Measurements from ENCODE around the gene TGFBR1. TPM values are rescaled to one million over a fixed set of nuclear protein-coding genes. Genes with fewer than 3 reads are reported as not detected.

Gene TGFBR1
- total RNA-seq, 1 experiment from 2014 or later = 17.9 TPM

DNA sequence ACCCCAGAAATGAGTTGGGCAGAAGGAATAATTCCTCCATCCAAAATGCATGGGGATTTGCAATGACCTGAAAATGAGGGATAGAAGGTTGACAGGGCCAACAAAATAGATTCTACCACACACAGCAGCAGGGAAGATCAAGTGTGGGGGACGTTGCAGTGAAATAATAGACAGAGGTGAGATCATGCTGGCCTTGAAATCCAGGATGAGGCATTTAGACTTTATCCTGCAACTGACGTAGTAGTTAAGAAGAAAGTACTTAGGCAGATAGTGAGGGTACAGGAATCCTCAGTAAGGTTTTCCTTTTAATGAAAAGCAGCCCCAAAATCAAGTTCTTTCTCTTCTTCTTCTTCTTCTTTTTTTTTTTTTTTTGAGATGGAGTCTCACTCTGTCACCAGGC is 31.6 kb upstream of the TGFBR1 start:
- no peak for DNase-seq
- H2AFZ ChIP-seq (ENCODE audit: low read length) = no peak overlapping the region
- H3K27ac ChIP-seq (ENCODE audit: low read length) = no peak overlapping the region
- H3K36me3 ChIP-seq (ENCODE audit: insufficient read depth, low read length) = no peaks in the 10 kb centered on the region
- H3K79me2 ChIP-seq (ENCODE audit: low read length) = no peaks in the 10 kb centered on the region
- H3K9ac ChIP-seq (ENCODE audit: low read length) = no peak overlapping the region
- no peaks in the 10 kb centered on the region for H3K9me2 ChIP-seq (replicated peaks; ENCODE audit: insufficient read depth, low read length)
- peaks cover 38% of the 10 kb centered on the region for H3K4me1 ChIP-seq (ENCODE audit: low read length)
- no peak overlapping the region for H3K4me3 ChIP-seq (ENCODE audit: low read length)
- no peaks in the 10 kb centered on the region for H3K9me3 ChIP-seq (ENCODE audit: low read length)
- no peaks in the 10 kb centered on the region for H4K20me1 ChIP-seq (ENCODE audit: insufficient read depth, low read depth, low read length)
- no peaks in the 10 kb centered on the region for H3K27me3 ChIP-seq (ENCODE audit: low read length)
- no peak overlapping the region for H3K4me2 ChIP-seq (ENCODE audit: low read depth, low read length, poor library complexity, severe bottlenecking)

DNA sequence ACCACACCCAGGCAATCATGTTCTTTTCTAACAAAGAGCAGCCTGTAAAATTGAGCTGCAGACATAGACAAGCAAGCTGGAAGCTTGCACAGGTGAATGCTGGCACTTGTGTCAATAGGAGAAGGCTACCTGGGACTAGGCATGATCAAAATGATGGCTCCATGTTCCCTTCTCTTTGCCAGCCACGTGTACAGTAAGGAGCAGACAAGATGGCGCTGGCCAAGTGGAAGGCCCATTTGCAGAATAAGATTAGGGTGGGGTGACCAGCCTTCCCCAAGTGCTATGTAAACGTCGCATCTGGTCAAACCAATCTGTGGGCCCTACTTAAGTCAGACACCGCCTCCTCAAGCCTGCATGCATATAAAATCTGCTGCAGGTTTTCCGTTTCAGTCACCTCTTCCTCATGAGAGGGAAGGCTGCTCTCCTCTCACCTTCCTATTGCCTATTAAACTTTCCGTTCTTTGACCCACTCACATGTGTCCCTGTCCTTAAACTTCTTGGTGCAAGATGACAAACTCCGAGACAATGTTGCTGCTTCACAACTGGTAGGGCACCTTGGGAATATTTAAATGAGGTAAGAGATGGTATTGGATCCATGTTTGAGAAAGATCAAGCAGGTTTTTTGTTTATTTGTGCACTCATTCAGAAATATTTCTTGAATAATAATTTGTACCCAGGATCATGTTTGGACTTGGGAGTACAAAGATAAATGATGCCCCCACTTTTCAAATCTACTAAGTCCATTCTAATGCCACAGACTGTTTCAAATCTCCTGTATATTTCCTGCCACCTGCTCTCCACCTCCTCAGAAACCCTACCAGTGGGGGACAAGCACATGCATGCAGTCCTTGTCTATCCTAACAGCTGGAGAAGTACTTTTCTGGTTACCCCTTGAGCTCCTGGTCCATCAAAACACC is 30.7 kb upstream of the TGFBR1 start:
- Histone ChIP-seq H3K4me3 (ENCODE audit: low read length) (no peak overlapping the region), H3K27me3 (ENCODE audit: low read length) (no peaks in the 10 kb centered on the region), H3K9me3 (ENCODE audit: low read length) (no peaks in the 10 kb centered on the region), H3K36me3 (ENCODE audit: insufficient read depth, low read length) (no peaks in the 10 kb centered on the region), H3K27ac (ENCODE audit: low read length) (no peak overlapping the region), H4K20me1 (ENCODE audit: insufficient read depth, low read depth, low read length) (no peaks in the 10 kb centered on the region), H3K9me2 (replicated peaks; ENCODE audit: insufficient read depth, low read length) (no peaks in the 10 kb centered on the region), H3K4me2 (ENCODE audit: low read depth, low read length, poor library complexity, severe bottlenecking) (no peak overlapping the region), H3K4me1 (ENCODE audit: low read length) (peaks cover 34% of the 10 kb centered on the region), H3K79me2 (ENCODE audit: low read length) (no peaks in the 10 kb centered on the region), H2AFZ (ENCODE audit: low read length) (no peak overlapping the region), H3K9ac (ENCODE audit: low read length) (no peak overlapping the region)
- no peak for DNase-seq

DNA sequence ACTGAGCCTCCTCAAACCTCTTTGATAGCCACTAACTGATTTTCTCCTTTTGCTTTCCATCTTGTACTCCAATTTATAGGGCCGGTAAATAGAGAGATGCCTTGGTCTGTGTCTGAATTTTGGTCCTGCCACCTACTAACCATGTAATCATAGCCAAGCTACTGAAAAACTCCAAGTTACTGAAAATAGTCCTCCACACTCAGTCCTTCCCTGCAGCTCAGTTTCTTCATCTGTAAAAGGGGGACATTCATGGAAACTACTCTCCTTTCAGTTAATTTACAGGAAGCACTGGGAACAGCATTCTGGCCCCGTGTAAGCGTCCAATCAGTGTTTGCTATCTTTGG is 30.0 kb upstream of the TGFBR1 start:
- Histone ChIP-seq H3K4me3 (ENCODE audit: low read length) (no peak overlapping the region), H3K4me1 (ENCODE audit: low read length) (peaks cover 28% of the 10 kb centered on the region), H3K9ac (ENCODE audit: low read length) (no peak overlapping the region), H3K79me2 (ENCODE audit: low read length) (no peaks in the 10 kb centered on the region), H2AFZ (ENCODE audit: low read length) (no peak overlapping the region), H4K20me1 (ENCODE audit: insufficient read depth, low read depth, low read length) (no peaks in the 10 kb centered on the region), H3K27ac (ENCODE audit: low read length) (no peak overlapping the region), H3K9me3 (ENCODE audit: low read length) (no peaks in the 10 kb centered on the region), H3K4me2 (ENCODE audit: low read depth, low read length, poor library complexity, severe bottlenecking) (no peak overlapping the region), H3K36me3 (ENCODE audit: insufficient read depth, low read length) (no peaks in the 10 kb centered on the region), H3K27me3 (ENCODE audit: low read length) (no peaks in the 10 kb centered on the region), H3K9me2 (replicated peaks; ENCODE audit: insufficient read depth, low read length) (no peaks in the 10 kb centered on the region)
- no peak for DNase-seq

DNA sequence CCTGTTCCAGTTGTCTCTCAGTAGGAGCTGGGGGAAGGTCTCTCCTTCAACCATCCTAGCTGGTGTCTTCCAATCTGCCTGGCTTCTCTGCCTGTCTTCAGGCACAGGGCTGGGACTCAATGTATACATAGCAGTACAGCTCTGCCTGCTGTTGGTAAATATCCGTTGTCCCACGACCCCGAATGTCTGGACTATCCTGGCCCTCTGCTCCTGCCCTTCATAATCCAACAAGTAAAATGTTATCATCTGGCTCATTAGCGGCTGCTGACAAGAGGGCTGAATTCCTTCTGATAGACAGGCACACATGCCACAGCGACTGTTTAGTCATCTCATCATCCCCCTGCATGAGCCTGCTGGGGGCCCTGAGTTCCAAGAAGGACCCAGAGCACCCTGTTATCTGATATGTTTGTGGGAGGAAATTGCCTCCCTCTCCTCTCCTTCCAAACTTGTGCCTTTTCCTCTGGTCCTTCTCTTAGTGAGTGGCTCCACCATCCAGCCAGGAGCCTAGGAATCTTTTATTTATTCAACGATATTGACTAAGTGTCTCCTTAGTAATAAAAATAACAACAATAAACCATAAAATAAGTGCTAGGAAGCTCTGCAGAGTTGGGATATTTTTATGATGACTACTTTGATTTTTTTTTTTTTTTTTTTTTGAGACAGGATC is 29.5 kb upstream of the TGFBR1 start:
- Histone ChIP-seq H3K27me3 (ENCODE audit: low read length) (no peaks in the 10 kb centered on the region), H3K9me2 (replicated peaks; ENCODE audit: insufficient read depth, low read length) (no peaks in the 10 kb centered on the region), H3K79me2 (ENCODE audit: low read length) (no peaks in the 10 kb centered on the region), H3K9me3 (ENCODE audit: low read length) (no peaks in the 10 kb centered on the region), H3K9ac (ENCODE audit: low read length) (no peak overlapping the region), H3K36me3 (ENCODE audit: insufficient read depth, low read length) (no peaks in the 10 kb centered on the region), H3K27ac (ENCODE audit: low read length) (no peak overlapping the region), H3K4me1 (ENCODE audit: low read length) (peaks cover 23% of the 10 kb centered on the region), H3K4me3 (ENCODE audit: low read length) (no peak overlapping the region), H2AFZ (ENCODE audit: low read length) (no peak overlapping the region), H3K4me2 (ENCODE audit: low read depth, low read length, poor library complexity, severe bottlenecking) (no peak overlapping the region), H4K20me1 (ENCODE audit: insufficient read depth, low read depth, low read length) (no peaks in the 10 kb centered on the region)
- DNase-seq = no peak

DNA sequence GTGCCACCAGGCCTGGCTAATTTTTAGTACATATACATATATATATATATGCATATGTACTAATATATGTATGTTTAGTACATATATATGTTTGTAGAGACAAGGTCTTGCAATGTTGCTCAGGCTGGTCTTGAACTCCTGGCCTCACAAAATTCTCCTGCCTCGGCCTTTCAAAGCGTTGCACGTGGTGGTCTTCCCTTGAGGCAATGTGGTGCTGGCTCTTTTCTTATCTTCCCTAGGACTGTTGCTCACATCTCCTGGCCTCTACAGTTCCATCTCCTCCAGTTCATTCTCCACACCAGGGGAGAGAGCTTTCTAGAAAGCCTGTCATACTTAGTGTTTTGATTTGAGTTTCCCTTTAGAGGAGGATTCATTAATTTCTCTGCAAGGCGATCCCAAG is 28.9 kb upstream of the TGFBR1 start:
- Histone ChIP-seq H4K20me1 (ENCODE audit: insufficient read depth, low read depth, low read length) (no peaks in the 10 kb centered on the region), H3K36me3 (ENCODE audit: insufficient read depth, low read length) (no peaks in the 10 kb centered on the region), H3K9me3 (ENCODE audit: low read length) (no peaks in the 10 kb centered on the region), H3K4me2 (ENCODE audit: low read depth, low read length, poor library complexity, severe bottlenecking) (no peak overlapping the region), H3K9ac (ENCODE audit: low read length) (no peak overlapping the region), H2AFZ (ENCODE audit: low read length) (0 out of 2 replicates have a peak overlapping the region, but pooled peaks have one; percentile 91), H3K27me3 (ENCODE audit: low read length) (no peaks in the 10 kb centered on the region), H3K4me3 (ENCODE audit: low read length) (no peak overlapping the region), H3K27ac (ENCODE audit: low read length) (no peak overlapping the region), H3K79me2 (ENCODE audit: low read length) (no peaks in the 10 kb centered on the region), H3K4me1 (ENCODE audit: low read length) (peaks cover 16% of the 10 kb centered on the region), H3K9me2 (replicated peaks; ENCODE audit: insufficient read depth, low read length) (no peaks in the 10 kb centered on the region)
- DNase-seq = no peak

DNA sequence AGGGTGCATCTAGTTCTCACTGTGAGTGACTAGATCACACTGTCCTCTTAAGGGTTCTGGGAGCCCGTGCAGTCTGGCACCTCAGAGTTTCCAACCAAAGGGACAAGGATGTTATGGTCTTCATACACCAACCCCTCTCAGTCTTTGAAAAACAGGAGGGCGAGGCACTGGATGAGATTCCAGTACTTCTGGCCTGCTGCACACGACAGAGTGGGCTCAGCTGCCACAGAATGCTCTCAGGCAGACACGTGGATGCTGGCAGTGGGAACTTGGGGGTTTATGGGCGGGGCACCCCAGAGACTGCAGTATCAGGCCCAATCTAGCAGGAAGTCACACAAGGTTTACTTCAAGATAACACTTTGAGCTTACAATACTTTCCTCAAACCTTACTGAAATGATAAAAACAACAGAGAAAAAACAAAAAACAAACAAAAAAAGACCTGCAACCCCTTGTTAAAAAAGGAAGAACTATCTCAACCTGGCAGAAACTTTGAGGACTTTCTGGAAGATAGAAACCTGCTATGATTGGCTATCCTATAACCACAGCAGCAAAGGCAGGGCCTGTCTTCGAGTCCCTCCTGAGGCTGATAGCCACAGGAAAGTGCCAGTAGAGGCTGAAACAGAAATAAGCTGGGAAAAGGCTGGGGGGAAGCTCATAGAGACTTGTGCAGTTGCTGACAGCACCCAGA is 28.3 kb upstream of the TGFBR1 start:
- Histone ChIP-seq H2AFZ (ENCODE audit: low read length) (peak overlapping the region; percentile 91; the same call in 1 of the 2 replicates), H3K79me2 (ENCODE audit: low read length) (no peaks in the 10 kb centered on the region), H3K27me3 (ENCODE audit: low read length) (no peaks in the 10 kb centered on the region), H3K9me2 (replicated peaks; ENCODE audit: insufficient read depth, low read length) (no peaks in the 10 kb centered on the region), H3K4me3 (ENCODE audit: low read length) (no peak overlapping the region), H3K27ac (ENCODE audit: low read length) (no peak overlapping the region), H3K4me2 (ENCODE audit: low read depth, low read length, poor library complexity, severe bottlenecking) (no peak overlapping the region), H3K36me3 (ENCODE audit: insufficient read depth, low read length) (no peaks in the 10 kb centered on the region), H3K9ac (ENCODE audit: low read length) (no peak overlapping the region), H3K9me3 (ENCODE audit: low read length) (no peaks in the 10 kb centered on the region), H4K20me1 (ENCODE audit: insufficient read depth, low read depth, low read length) (no peaks in the 10 kb centered on the region), H3K4me1 (ENCODE audit: low read length) (peaks cover 11% of the 10 kb centered on the region)
- DNase-seq = no peak

DNA sequence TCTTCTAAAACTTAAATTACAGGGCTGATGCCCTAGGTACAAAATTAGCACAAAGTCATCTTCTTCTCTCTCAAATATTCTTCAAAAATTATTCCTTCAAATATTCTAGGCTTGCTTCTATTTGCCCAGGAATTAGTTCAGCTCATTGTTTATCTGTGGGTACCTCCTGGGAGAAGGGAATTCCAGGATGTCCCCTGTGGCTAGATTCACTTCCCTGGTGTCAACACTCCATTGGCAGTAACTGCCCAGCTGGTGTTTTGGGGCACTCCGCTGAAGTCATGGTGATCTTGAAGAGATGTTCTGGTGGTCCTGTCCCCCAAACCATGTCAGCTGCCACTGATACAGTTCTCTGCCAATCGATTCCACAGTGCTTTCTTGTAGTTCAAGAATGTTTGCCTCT is 26.2 kb upstream of the TGFBR1 start:
- Histone ChIP-seq H3K4me1 (ENCODE audit: low read length) (peaks cover 8% of the 10 kb centered on the region), H3K9me2 (replicated peaks; ENCODE audit: insufficient read depth, low read length) (no peaks in the 10 kb centered on the region), H3K4me2 (ENCODE audit: low read depth, low read length, poor library complexity, severe bottlenecking) (no peak overlapping the region), H3K9ac (ENCODE audit: low read length) (no peak overlapping the region), H3K27me3 (ENCODE audit: low read length) (no peaks in the 10 kb centered on the region), H3K9me3 (ENCODE audit: low read length) (no peaks in the 10 kb centered on the region), H3K79me2 (ENCODE audit: low read length) (no peaks in the 10 kb centered on the region), H3K27ac (ENCODE audit: low read length) (no peak overlapping the region), H3K36me3 (ENCODE audit: insufficient read depth, low read length) (no peaks in the 10 kb centered on the region), H3K4me3 (ENCODE audit: low read length) (no peak overlapping the region), H2AFZ (ENCODE audit: low read length) (no peak overlapping the region), H4K20me1 (ENCODE audit: insufficient read depth, low read depth, low read length) (no peaks in the 10 kb centered on the region)
- DNase-seq = no peak

DNA sequence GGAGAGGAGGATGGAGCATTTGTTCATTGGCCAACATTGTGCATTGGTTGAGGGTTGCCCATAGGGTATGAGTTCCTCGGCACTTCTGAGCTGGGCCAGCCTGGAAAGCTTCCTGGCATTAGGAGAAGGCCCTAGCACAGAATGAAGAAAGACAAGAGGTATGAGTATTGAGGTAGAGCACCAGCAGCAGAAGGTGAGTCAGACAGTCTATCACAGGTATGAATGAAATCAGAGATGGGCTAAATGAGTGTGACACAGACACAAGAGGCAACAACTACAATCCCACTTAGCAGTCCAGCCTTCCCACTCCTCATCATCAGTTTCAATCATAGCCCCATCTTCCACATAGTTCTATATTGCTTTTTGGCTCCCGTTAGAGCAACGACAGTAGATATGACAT is 25.4 kb upstream of the TGFBR1 start:
- Histone ChIP-seq H3K9me3 (ENCODE audit: low read length) (no peaks in the 10 kb centered on the region), H2AFZ (ENCODE audit: low read length) (no peak overlapping the region), H3K27ac (ENCODE audit: low read length) (no peak overlapping the region), H3K4me2 (ENCODE audit: low read depth, low read length, poor library complexity, severe bottlenecking) (no peak overlapping the region), H3K4me1 (ENCODE audit: low read length) (peaks cover 8% of the 10 kb centered on the region), H4K20me1 (ENCODE audit: insufficient read depth, low read depth, low read length) (no peaks in the 10 kb centered on the region), H3K9ac (ENCODE audit: low read length) (no peak overlapping the region), H3K4me3 (ENCODE audit: low read length) (no peak overlapping the region), H3K9me2 (replicated peaks; ENCODE audit: insufficient read depth, low read length) (no peaks in the 10 kb centered on the region), H3K79me2 (ENCODE audit: low read length) (no peaks in the 10 kb centered on the region), H3K36me3 (ENCODE audit: insufficient read depth, low read length) (no peaks in the 10 kb centered on the region), H3K27me3 (ENCODE audit: low read length) (no peaks in the 10 kb centered on the region)
- DNase-seq = no peak
